Endothelial cell (in vitro differentiated cells): Measurements from ENCODE around the gene RUNX3. TPM values are rescaled to one million over a fixed set of nuclear protein-coding genes. Genes with fewer than 3 reads are reported as not detected.

Experiments used
- DNase-seq: peaks from one replicate; pipeline ENCODE4 v3.0.0; 2021; ENCODE audit warnings: low spot score
- H3K27ac Mint-ChIP-seq: one replicate; pipeline ENCODE4 v1.8.0; 2021; ENCODE audit warnings: mixed read lengths, inconsistent platforms; ENCODE audit not compliant: unreplicated experiment
- H3K27me3 Mint-ChIP-seq: one replicate; pipeline ENCODE4 v1.8.0; 2021; ENCODE audit warnings: mild to moderate bottlenecking, moderate library complexity, mixed read lengths, inconsistent platforms; ENCODE audit not compliant: unreplicated experiment
- H3K36me3 Mint-ChIP-seq: one replicate; pipeline ENCODE4 v1.8.0; 2021; ENCODE audit warnings: mild to moderate bottlenecking, low read depth, mixed read lengths, inconsistent platforms; ENCODE audit not compliant: unreplicated experiment
- H3K4me1 Mint-ChIP-seq: one replicate; pipeline ENCODE4 v1.8.0; 2021; ENCODE audit warnings: mild to moderate bottlenecking, mixed read lengths, inconsistent platforms; ENCODE audit not compliant: unreplicated experiment
- H3K4me3 Mint-ChIP-seq: one replicate; pipeline ENCODE4 v1.8.0; 2021; ENCODE audit warnings: mild to moderate bottlenecking, mixed read lengths, inconsistent platforms; ENCODE audit not compliant: unreplicated experiment
- H3K9me3 Mint-ChIP-seq: one replicate; pipeline ENCODE4 v1.8.0; 2021; ENCODE audit warnings: mixed read lengths, inconsistent platforms; ENCODE audit not compliant: unreplicated experiment
- CTCF ChIP-seq: fragments of 200-600 bp; sonication (generic); IDR thresholded peaks from one replicate; pipeline ENCODE4 v1.5.0; 2021; ENCODE audit warnings: antibody characterized with exemption; ENCODE audit not compliant: unreplicated experiment
- total RNA-seq: library from RNA; stranded (reverse); fragmentation: NEBNext Ultra II Directional; extraction: Animal tissue kit (Norgen Biotek cat#: 25700); gene quantifications from one replicate; pipeline ENCODE4 v1.2.1, GENCODE V29; 2021; ENCODE audit not compliant: unreplicated experiment

RUNX3 gene
- total RNA-seq, 1 donor from 2014 or later = 1.8 TPM

GRCh38 chr1:24941564-24941963, 11.5 kb upstream of the RUNX3 start:
- Mint-ChIP-seq H3K4me1 (no peaks in the 10 kb centered on the region), H3K27me3 (peaks cover 7% of the 10 kb centered on the region), H3K36me3 (no peaks in the 10 kb centered on the region), H3K9me3 (no peaks in the 10 kb centered on the region), H3K27ac (no peak overlapping the region), H3K4me3 (no peak overlapping the region)
- TF ChIP-seq CTCF = no peak
- no peak for DNase-seq

- no peak for TF ChIP-seq CTCF
- Mint-ChIP-seq H3K27me3 (peaks cover 13% of the 10 kb centered on the region), H3K27ac (no peak overlapping the region)
Measured at GRCh38 chr1:24940231-24940630, 10.2 kb upstream of the RUNX3 start.

GRCh38 chr1:24939675-24940193, 9.7 kb upstream of the RUNX3 start:
- DNase-seq = no peak
- H3K9me3 Mint-ChIP-seq = no peaks in the 10 kb centered on the region
- H3K4me1 Mint-ChIP-seq = no peaks in the 10 kb centered on the region

More at GRCh38 chr1:24940231-24940630, 10.2 kb upstream of the RUNX3 start:
- Mint-ChIP-seq H3K4me3 (peak overlapping the region; percentile 6), H3K36me3 (no peaks in the 10 kb centered on the region), H3K4me1 (no peaks in the 10 kb centered on the region), H3K9me3 (no peaks in the 10 kb centered on the region)
- no peak for DNase-seq

GRCh38 chr1:24939040-24939674, 9.1 kb upstream of the RUNX3 start:
- no peak for DNase-seq
- H3K36me3 Mint-ChIP-seq = no peaks in the 10 kb centered on the region
- no peak for TF ChIP-seq CTCF
- H3K4me1 Mint-ChIP-seq = peaks cover 4% of the 10 kb centered on the region
- H3K4me3 Mint-ChIP-seq = no peak overlapping the region
- H3K27me3 Mint-ChIP-seq = peaks cover 12% of the 10 kb centered on the region
- no peaks in the 10 kb centered on the region for H3K9me3 Mint-ChIP-seq
- H3K27ac Mint-ChIP-seq = no peak overlapping the region

More at GRCh38 chr1:24939675-24940193, 9.7 kb upstream of the RUNX3 start:
- Mint-ChIP-seq H3K4me3 (no peak overlapping the region), H3K36me3 (no peaks in the 10 kb centered on the region), H3K27me3 (peaks cover 13% of the 10 kb centered on the region), H3K27ac (no peak overlapping the region)
- no peak for TF ChIP-seq CTCF

GRCh38 chr1:24938276-24938675, 8.2 kb upstream of the RUNX3 start:
- H3K9me3 Mint-ChIP-seq = no peaks in the 10 kb centered on the region
- TF ChIP-seq CTCF = no peak
- H3K36me3 Mint-ChIP-seq = no peaks in the 10 kb centered on the region
- H3K4me1 Mint-ChIP-seq = peaks cover 8% of the 10 kb centered on the region
- no peak overlapping the region for H3K27ac Mint-ChIP-seq
- peaks cover 16% of the 10 kb centered on the region for H3K27me3 Mint-ChIP-seq
- no peak overlapping the region for H3K4me3 Mint-ChIP-seq
- DNase-seq = no peak
